HG02642 (cell line): ENCODE results near the gene KIF7.

Source experiments
- ATAC-seq: cut with Tn5 transposase; IDR thresholded peaks from one replicate; pipeline ENCODE4 v1.9.1; 2021; ENCODE audit warnings: mild to moderate bottlenecking; ENCODE audit not compliant: unreplicated experiment, poor library complexity

KIF7 gene

GRCh38 chr15:89649013-89649625 is 6.1 kb downstream of the KIF7 start:
- ATAC-seq = no peak

- no peak for ATAC-seq
Observed at GRCh38 chr15:89648106-89649012, 6.9 kb downstream of the KIF7 start.

- no peak for ATAC-seq
Observed at GRCh38 chr15:89647191-89647851, 7.9 kb downstream of the KIF7 start.

- ATAC-seq = no peak
Observed at GRCh38 chr15:89646416-89647141, 8.7 kb downstream of the KIF7 start.

GRCh38 chr15:89645680-89646079 is 9.6 kb downstream of the KIF7 start:
- ATAC-seq = no peak

- no peak for ATAC-seq
Observed at GRCh38 chr15:89642106-89642505, 13.2 kb downstream of the KIF7 start.

GRCh38 chr15:89641053-89641452 is 14.2 kb downstream of the KIF7 start:
- no peak for ATAC-seq

- ATAC-seq = no peak
Observed at GRCh38 chr15:89640245-89640644, 15.0 kb downstream of the KIF7 start.

- ATAC-seq = no peak
Observed at GRCh38 chr15:89633585-89633984, 21.7 kb downstream of the KIF7 start.

GRCh38 chr15:89632563-89633430 is 22.5 kb downstream of the KIF7 start:
- no peak for ATAC-seq

GRCh38 chr15:89631902-89632264 is 23.4 kb downstream of the KIF7 start:
- ATAC-seq = no peak

GRCh38 chr15:89630974-89631901 is 24.0 kb downstream of the KIF7 start:
- ATAC-seq = no peak

GRCh38 chr15:89630260-89630659 is 25.0 kb downstream of the KIF7 start:
- no peak for ATAC-seq

GRCh38 chr15:89629829-89630228 is 25.4 kb downstream of the KIF7 start:
- no peak for ATAC-seq

GRCh38 chr15:89628806-89629715 is 26.2 kb downstream of the KIF7 start:
- no peak for ATAC-seq

- ATAC-seq = no peak
Observed at GRCh38 chr15:89628301-89628700, 27.0 kb downstream of the KIF7 start.

- ATAC-seq = no peak
Observed at GRCh38 chr15:89627256-89627970, 27.9 kb downstream of the KIF7 start.
